ENCODE results near the gene NPSR1. TPM values are rescaled to one million over a fixed set of nuclear protein-coding genes. Genes with fewer than 3 reads are reported as not detected.

Gene NPSR1
- total RNA-seq, 1 experiment from 2014 or later: not detected

DNA sequence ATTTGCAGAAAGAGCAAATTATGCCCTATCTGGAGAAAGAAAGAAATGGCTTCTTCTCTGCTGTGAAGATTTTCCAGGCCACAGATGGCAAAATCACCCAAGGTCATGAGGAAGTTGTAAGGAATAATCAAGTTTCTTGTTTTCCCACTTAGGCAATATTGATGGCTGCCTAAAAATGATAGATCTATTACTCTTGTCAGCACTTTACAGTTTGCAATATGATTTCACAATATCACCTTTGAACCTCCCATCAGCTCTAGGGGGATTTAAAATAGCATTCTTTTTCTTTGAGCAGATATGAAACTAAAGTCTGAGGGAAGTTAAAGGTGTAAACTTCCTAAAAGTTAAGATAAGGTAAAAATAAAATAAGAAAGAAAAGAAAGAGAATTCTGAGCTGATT is 6.7 kb downstream of the NPSR1 start:
- intact Hi-C loops (cut with micrococcal nuclease): no loop called here
- no peaks in the 10 kb centered on the region for H3K4me1 Mint-ChIP-seq (ENCODE audit: insufficient read depth, unreplicated experiment)
- H3K27ac Mint-ChIP-seq (ENCODE audit: low read depth, unreplicated experiment): no peak overlapping the region
- no peak for TF ChIP-seq CTCF (IDR thresholded peaks at IDR 0.05; ENCODE audit: unreplicated experiment)
- no peak for DNase-seq (ENCODE audit: unreplicated experiment)
- H3K36me3 Mint-ChIP-seq (ENCODE audit: insufficient read depth, unreplicated experiment): no peaks in the 10 kb centered on the region
- ChIA-PET CTCF (interaction anchor here (0.7 to 1.9 kb wide), 3 partner anchors 9 to 568 kb away, joined by 3 to 9 read pairs (median 3); no protein-coding TSS in a partner anchor), POLR2A (no interaction called here)
- BruUV-seq (replicated peaks): no TSS peak
- H3K27me3 Mint-ChIP-seq (ENCODE audit: insufficient read depth, unreplicated experiment): peaks cover 20% of the 10 kb centered on the region
- H3K4me3 Mint-ChIP-seq (ENCODE audit: unreplicated experiment): no peak overlapping the region
- H3K9me3 Mint-ChIP-seq (ENCODE audit: unreplicated experiment): peaks cover 11% of the 10 kb centered on the region

- Mint-ChIP-seq H3K4me1 (ENCODE audit: insufficient read depth, unreplicated experiment) (no peaks in the 10 kb centered on the region), H3K9me3 (ENCODE audit: unreplicated experiment) (no peaks in the 10 kb centered on the region), H3K27ac (ENCODE audit: low read depth, unreplicated experiment) (no peak overlapping the region), H3K27me3 (ENCODE audit: insufficient read depth, unreplicated experiment) (no peaks in the 10 kb centered on the region), H3K4me3 (ENCODE audit: unreplicated experiment) (no peak overlapping the region), H3K36me3 (ENCODE audit: insufficient read depth, unreplicated experiment) (no peaks in the 10 kb centered on the region)
- intact Hi-C loops (cut with micrococcal nuclease): no loop called here
- POLR2A ChIA-PET: no interaction called here
- CTCF ChIA-PET: interaction anchor here (1.2 kb wide), 1 partner anchor 43 kb away, joined by 3 read pairs; no protein-coding TSS in a partner anchor
- no TSS peak for BruUV-seq (replicated peaks)
- peak; percentile 45 for DNase-seq (ENCODE audit: unreplicated experiment)
- no peak for TF ChIP-seq CTCF (IDR thresholded peaks at IDR 0.05; ENCODE audit: unreplicated experiment)
Observed at GRCh38 chr7:34672430-34672829, 14.4 kb downstream of the NPSR1 start.

DNA sequence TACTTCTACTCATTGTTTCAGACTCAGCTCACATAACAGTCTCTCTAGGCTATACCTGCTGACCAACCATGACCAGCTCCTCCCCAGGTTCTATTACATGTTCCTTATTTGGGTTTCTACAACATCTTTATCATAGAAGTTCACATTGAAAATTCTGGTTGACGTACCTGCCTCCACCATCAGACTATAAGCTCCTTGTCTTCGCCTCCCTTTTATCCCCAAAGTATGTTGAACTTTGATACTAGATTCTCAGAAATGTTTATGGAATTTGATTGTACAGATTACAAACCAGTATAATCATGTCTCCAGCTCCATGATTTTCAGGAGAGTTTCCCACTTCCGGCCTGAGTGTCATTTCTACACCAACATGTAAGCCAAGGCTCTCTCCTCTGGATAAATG is 15.0 kb downstream of the NPSR1 start:
- Mint-ChIP-seq H3K9me3 (ENCODE audit: unreplicated experiment) (no peaks in the 10 kb centered on the region), H3K4me3 (ENCODE audit: unreplicated experiment) (no peak overlapping the region), H3K27ac (ENCODE audit: low read depth, unreplicated experiment) (no peak overlapping the region), H3K36me3 (ENCODE audit: insufficient read depth, unreplicated experiment) (no peaks in the 10 kb centered on the region), H3K4me1 (ENCODE audit: insufficient read depth, unreplicated experiment) (no peaks in the 10 kb centered on the region), H3K27me3 (ENCODE audit: insufficient read depth, unreplicated experiment) (no peaks in the 10 kb centered on the region)
- no TSS peak for BruUV-seq (replicated peaks)
- ChIA-PET CTCF (interaction anchor here (0.8 to 1.3 kb wide), 3 partner anchors 9 to 44 kb away, joined by 3 read pairs; no protein-coding TSS in a partner anchor), POLR2A (no interaction called here)
- intact Hi-C loops (cut with micrococcal nuclease): no loop called here
- DNase-seq (ENCODE audit: unreplicated experiment): no peak
- no peak for TF ChIP-seq CTCF (IDR thresholded peaks at IDR 0.05; ENCODE audit: unreplicated experiment)

GRCh38 chr7:34675749-34676374 is 17.8 kb downstream of the NPSR1 start:
- peak; percentile 34 for DNase-seq (ENCODE audit: unreplicated experiment)

More at GRCh38 chr7:34675749-34676374, 17.8 kb downstream of the NPSR1 start:
- BruUV-seq (replicated peaks): no TSS peak
- Mint-ChIP-seq H3K9me3 (ENCODE audit: unreplicated experiment) (no peaks in the 10 kb centered on the region), H3K27me3 (ENCODE audit: insufficient read depth, unreplicated experiment) (no peaks in the 10 kb centered on the region), H3K27ac (ENCODE audit: low read depth, unreplicated experiment) (no peak overlapping the region), H3K4me1 (ENCODE audit: insufficient read depth, unreplicated experiment) (no peaks in the 10 kb centered on the region), H3K4me3 (ENCODE audit: unreplicated experiment) (no peak overlapping the region), H3K36me3 (ENCODE audit: insufficient read depth, unreplicated experiment) (no peaks in the 10 kb centered on the region)
- peak; percentile 52 for TF ChIP-seq CTCF (IDR thresholded peaks at IDR 0.05; ENCODE audit: unreplicated experiment)
- intact Hi-C loops (cut with micrococcal nuclease): no loop called here
- POLR2A ChIA-PET: no interaction called here
- CTCF ChIA-PET: interaction anchor here (0.6 to 2.5 kb wide), 22 partner anchors 9 to 977 kb away, joined by 3 to 18 read pairs (median 3); partner anchors contain the start of gene NPSR1
